Type B pancreatic cell (in vitro differentiated cells): ENCODE results near the gene S100B. TPM values are rescaled to one million over a fixed set of nuclear protein-coding genes. Genes with fewer than 3 reads are reported as not detected.
"Not testable (repeated sequence)": the region's sequence is repeated elsewhere in the genome, so short reads cannot be mapped to it uniquely, and the experiment has no call there.

Experiments
- DNase-seq: peaks from one replicate; pipeline ENCODE4 v3.0.0; 2021; ENCODE audit warnings: mixed read lengths; ENCODE audit not compliant: unreplicated experiment; ENCODE audit errors: extremely low spot score
- H3K27ac Mint-ChIP-seq: 2 replicates; pipeline ENCODE4 v1.8.0; 2021; ENCODE audit warnings: mild to moderate bottlenecking, mixed read lengths
- H3K27me3 Mint-ChIP-seq: 2 replicates; pipeline ENCODE4 v1.8.0; 2021; ENCODE audit warnings: mixed read lengths
- H3K36me3 Mint-ChIP-seq: 2 replicates; pipeline ENCODE4 v1.8.0; 2021; ENCODE audit warnings: mixed read lengths
- H3K4me1 Mint-ChIP-seq: one replicate; pipeline ENCODE4 v1.8.0; 2021; ENCODE audit warnings: mixed read lengths; ENCODE audit not compliant: unreplicated experiment
- H3K4me3 Mint-ChIP-seq: 2 replicates; pipeline ENCODE4 v1.8.0; 2021; ENCODE audit warnings: mild to moderate bottlenecking, mixed read lengths
- H3K9me3 Mint-ChIP-seq: 2 replicates; pipeline ENCODE4 v1.8.0; 2021; ENCODE audit warnings: mixed read lengths
- total RNA-seq: library from RNA; stranded (reverse); gene quantifications from 2 replicates; pipeline ENCODE4 v1.2.1, GENCODE V29; 2021; ENCODE audit warnings: low replicate concordance
- TF ChIP-seq, protein P1 (sequence below): fragments of 200-600 bp; sonication (generic); conservative IDR thresholded peaks from 2 replicates; pipeline ENCODE4 v1.5.0; 2021; ENCODE audit warnings: antibody characterized with exemption, mild to moderate bottlenecking

The S100B gene
- total RNA-seq, 1 donor from 2014 or later: 5.5 TPM

DNA sequence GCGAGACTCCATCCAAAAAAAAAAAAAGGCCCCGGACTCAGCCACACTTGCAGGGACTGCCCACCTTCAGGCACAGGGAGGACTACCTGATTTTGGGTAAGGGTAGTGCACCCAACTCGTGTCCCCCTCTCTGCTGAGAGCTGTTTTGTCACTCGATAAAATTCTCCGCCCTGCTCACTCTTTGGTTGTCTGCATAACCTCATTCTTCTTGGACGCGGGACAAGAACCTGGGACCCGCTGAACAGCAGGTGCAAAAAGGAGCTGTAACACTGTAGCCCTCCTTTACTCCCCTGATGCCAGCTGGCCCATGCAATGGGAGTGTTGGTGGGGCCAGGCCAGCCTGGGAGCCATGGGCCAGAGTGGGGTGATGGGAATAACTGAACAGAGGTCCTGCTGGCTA is 10.6 kb downstream of the S100B start:
- no peak overlapping the region for H3K4me3 Mint-ChIP-seq
- no peak for DNase-seq
- H3K4me1 Mint-ChIP-seq: peaks cover 6% of the 10 kb centered on the region
- TF ChIP-seq, protein P1, sequence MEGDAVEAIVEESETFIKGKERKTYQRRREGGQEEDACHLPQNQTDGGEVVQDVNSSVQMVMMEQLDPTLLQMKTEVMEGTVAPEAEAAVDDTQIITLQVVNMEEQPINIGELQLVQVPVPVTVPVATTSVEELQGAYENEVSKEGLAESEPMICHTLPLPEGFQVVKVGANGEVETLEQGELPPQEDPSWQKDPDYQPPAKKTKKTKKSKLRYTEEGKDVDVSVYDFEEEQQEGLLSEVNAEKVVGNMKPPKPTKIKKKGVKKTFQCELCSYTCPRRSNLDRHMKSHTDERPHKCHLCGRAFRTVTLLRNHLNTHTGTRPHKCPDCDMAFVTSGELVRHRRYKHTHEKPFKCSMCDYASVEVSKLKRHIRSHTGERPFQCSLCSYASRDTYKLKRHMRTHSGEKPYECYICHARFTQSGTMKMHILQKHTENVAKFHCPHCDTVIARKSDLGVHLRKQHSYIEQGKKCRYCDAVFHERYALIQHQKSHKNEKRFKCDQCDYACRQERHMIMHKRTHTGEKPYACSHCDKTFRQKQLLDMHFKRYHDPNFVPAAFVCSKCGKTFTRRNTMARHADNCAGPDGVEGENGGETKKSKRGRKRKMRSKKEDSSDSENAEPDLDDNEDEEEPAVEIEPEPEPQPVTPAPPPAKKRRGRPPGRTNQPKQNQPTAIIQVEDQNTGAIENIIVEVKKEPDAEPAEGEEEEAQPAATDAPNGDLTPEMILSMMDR: no peak
- H3K9me3 Mint-ChIP-seq: peaks cover 20% of the 10 kb centered on the region
- no peak overlapping the region for H3K27ac Mint-ChIP-seq
- H3K36me3 Mint-ChIP-seq: peaks cover 3% of the 10 kb centered on the region
- H3K27me3 Mint-ChIP-seq: no peaks in the 10 kb centered on the region

GRCh38 chr21:46585191-46585953 is 19.5 kb downstream of the S100B start:
- Mint-ChIP-seq H3K4me1 (no peaks in the 10 kb centered on the region), H3K36me3 (peaks cover 40% of the 10 kb centered on the region), H3K4me3 (no peak overlapping the region), H3K27me3 (no peaks in the 10 kb centered on the region), H3K9me3 (peaks cover 35% of the 10 kb centered on the region), H3K27ac (no peak overlapping the region)
- no peak for DNase-seq
- TF ChIP-seq, protein P1: no peak

DNA sequence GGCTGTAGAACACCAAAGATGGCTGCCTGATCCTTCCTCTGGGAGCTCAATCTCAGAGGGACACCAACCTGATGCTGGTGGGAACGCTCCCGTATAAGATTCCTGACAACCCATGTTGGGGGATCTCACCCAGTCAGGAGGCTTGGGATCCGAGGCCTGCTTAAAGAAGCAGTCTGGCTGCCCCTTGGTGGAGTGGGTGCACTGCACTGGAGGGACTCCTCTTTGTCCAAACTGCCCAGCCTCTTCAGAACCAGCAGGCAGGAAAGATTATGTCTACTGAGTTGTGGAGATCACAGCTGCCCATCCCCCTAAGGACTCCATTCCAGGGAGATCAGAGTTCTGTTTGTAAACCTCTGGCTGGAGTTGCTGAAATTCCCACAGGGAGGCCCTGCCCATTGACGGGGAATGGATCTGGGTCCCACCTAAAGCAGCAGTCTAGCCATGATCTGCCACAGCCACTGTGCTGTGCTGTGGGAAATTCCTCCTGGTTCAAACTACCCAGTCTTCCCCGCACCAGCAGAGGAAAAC is 23.0 kb downstream of the S100B start:
- no peak overlapping the region for H3K4me3 Mint-ChIP-seq
- peaks cover 33% of the 10 kb centered on the region for H3K9me3 Mint-ChIP-seq
- no peak for DNase-seq
- H3K4me1 Mint-ChIP-seq: no peaks in the 10 kb centered on the region
- H3K27ac Mint-ChIP-seq: no peak overlapping the region
- H3K27me3 Mint-ChIP-seq: no peaks in the 10 kb centered on the region
- H3K36me3 Mint-ChIP-seq: peaks cover 67% of the 10 kb centered on the region
- TF ChIP-seq, protein P1: no peak

- H3K9me3 Mint-ChIP-seq: peaks cover 21% of the 10 kb centered on the region
- H3K27ac Mint-ChIP-seq, DNase-seq, H3K4me3 Mint-ChIP-seq, H3K27me3 Mint-ChIP-seq, H3K4me1 Mint-ChIP-seq: not testable (repeated sequence)
- H3K36me3 Mint-ChIP-seq: peaks cover 62% of the 10 kb centered on the region
Observed at GRCh38 chr21:46579394-46579793, 25.5 kb downstream of the S100B start.

GRCh38 chr21:46577786-46578185 is 27.1 kb downstream of the S100B start:
- not testable (repeated sequence) for H3K4me3 Mint-ChIP-seq, H3K27ac Mint-ChIP-seq, H3K4me1 Mint-ChIP-seq, DNase-seq, H3K27me3 Mint-ChIP-seq
- peaks cover 58% of the 10 kb centered on the region for H3K36me3 Mint-ChIP-seq
- peaks cover 17% of the 10 kb centered on the region for H3K9me3 Mint-ChIP-seq

- TF ChIP-seq, protein P1: no peak
Observed at GRCh38 chr21:46572850-46573249, 32.0 kb downstream of the S100B start.

More at GRCh38 chr21:46572850-46573249, 32.0 kb downstream of the S100B start:
- no peak for DNase-seq
- peaks cover 46% of the 10 kb centered on the region for H3K36me3 Mint-ChIP-seq
- no peak overlapping the region for H3K27ac Mint-ChIP-seq
- H3K27me3 Mint-ChIP-seq: no peaks in the 10 kb centered on the region
- H3K9me3 Mint-ChIP-seq: no peaks in the 10 kb centered on the region
- no peak overlapping the region for H3K4me3 Mint-ChIP-seq
- no peaks in the 10 kb centered on the region for H3K4me1 Mint-ChIP-seq
